KMS-11 (cell line): ENCODE data around the gene CHRM1.

Source experiments
- H2AFZ ChIP-seq: fragments of 200-600 bp; sonication (generic); 2 replicates; pipeline ENCODE4 v1.6.1; 2016; ENCODE audit warnings: antibody characterized with exemption, mixed run types, low read depth
- H3K27ac ChIP-seq: fragments of 200-600 bp; sonication (generic); 2 replicates; pipeline ENCODE4 v1.6.1; 2016; ENCODE audit warnings: mild to moderate bottlenecking, mixed run types
- H3K27me3 ChIP-seq: fragments of 200-600 bp; sonication (generic); 2 replicates; pipeline ENCODE4 v1.6.1; 2017; ENCODE audit warnings: mild to moderate bottlenecking, low read depth, mixed run types, moderate library complexity; ENCODE audit not compliant: insufficient read depth
- H3K36me3 ChIP-seq: fragments of 200-600 bp; sonication (generic); 2 replicates; pipeline ENCODE4 v1.6.1; 2017; ENCODE audit warnings: mild to moderate bottlenecking, mixed run types; ENCODE audit not compliant: insufficient read depth
- H3K4me1 ChIP-seq: fragments of 200-600 bp; sonication (generic); 2 replicates; pipeline ENCODE4 v1.6.1; 2016; ENCODE audit warnings: mild to moderate bottlenecking, low read depth, mixed run types; ENCODE audit not compliant: poor library complexity, severe bottlenecking
- H3K4me2 ChIP-seq: fragments of 200-600 bp; sonication (generic); 2 replicates; pipeline ENCODE4 v1.7.0; 2016; ENCODE audit warnings: mild to moderate bottlenecking, mixed run types
- H3K4me3 ChIP-seq: fragments of 200-600 bp; sonication (generic); IDR thresholded peaks from 2 replicates; pipeline ENCODE4 v1.6.1; 2017; ENCODE audit warnings: low read depth, low read length, mixed read lengths; ENCODE audit not compliant: insufficient read depth
- H3K79me2 ChIP-seq: fragments of 200-600 bp; sonication (generic); 2 replicates; pipeline ENCODE4 v1.6.1; 2016; ENCODE audit warnings: low read depth, mixed run types; ENCODE audit not compliant: insufficient read depth
- H3K9ac ChIP-seq: fragments of 200-600 bp; sonication (generic); 2 replicates; pipeline ENCODE4 v1.6.1; 2016; ENCODE audit warnings: mild to moderate bottlenecking, mixed run types
- H4K20me1 ChIP-seq: fragments of 200-600 bp; sonication (generic); 2 replicates; pipeline ENCODE4 v1.6.1; 2016; ENCODE audit warnings: mild to moderate bottlenecking, mixed run types; ENCODE audit not compliant: insufficient read depth
- TF ChIP-seq, protein P1 (sequence below): fragments of 200-600 bp; sonication (generic); conservative IDR thresholded peaks from 2 replicates; pipeline ENCODE4 v1.6.1; 2017; ENCODE audit warnings: low read depth, mild to moderate bottlenecking, antibody characterized with exemption, low read length, moderate library complexity, mixed read lengths

Gene CHRM1, protein sequence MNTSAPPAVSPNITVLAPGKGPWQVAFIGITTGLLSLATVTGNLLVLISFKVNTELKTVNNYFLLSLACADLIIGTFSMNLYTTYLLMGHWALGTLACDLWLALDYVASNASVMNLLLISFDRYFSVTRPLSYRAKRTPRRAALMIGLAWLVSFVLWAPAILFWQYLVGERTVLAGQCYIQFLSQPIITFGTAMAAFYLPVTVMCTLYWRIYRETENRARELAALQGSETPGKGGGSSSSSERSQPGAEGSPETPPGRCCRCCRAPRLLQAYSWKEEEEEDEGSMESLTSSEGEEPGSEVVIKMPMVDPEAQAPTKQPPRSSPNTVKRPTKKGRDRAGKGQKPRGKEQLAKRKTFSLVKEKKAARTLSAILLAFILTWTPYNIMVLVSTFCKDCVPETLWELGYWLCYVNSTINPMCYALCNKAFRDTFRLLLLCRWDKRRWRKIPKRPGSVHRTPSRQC

DNA sequence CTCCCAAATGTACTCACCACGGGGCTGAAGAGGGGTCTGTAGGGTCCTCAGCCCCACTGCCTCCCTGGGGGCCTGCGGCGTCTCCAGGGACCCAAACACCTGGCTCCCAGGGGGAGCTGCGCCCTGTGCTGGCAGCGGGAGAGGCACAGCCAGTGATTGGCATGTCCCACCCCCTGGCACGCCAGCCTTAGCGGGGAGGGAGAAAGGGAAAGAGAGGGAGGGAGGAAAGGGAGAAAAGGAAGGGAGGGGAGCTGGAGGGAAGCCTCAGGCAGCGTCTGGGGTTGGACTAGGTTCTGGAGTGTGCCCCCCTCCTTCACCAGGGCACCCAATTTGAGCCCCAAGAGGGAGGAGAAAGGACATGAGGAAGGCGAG lies at the start of gene CHRM1:
Gene CHRM1 (minus strand): TSS at position 163 of the 372 bp plus-strand sequence. CDS start 10,263 bp downstream, outside the sequence.
- TF ChIP-seq, protein P1, sequence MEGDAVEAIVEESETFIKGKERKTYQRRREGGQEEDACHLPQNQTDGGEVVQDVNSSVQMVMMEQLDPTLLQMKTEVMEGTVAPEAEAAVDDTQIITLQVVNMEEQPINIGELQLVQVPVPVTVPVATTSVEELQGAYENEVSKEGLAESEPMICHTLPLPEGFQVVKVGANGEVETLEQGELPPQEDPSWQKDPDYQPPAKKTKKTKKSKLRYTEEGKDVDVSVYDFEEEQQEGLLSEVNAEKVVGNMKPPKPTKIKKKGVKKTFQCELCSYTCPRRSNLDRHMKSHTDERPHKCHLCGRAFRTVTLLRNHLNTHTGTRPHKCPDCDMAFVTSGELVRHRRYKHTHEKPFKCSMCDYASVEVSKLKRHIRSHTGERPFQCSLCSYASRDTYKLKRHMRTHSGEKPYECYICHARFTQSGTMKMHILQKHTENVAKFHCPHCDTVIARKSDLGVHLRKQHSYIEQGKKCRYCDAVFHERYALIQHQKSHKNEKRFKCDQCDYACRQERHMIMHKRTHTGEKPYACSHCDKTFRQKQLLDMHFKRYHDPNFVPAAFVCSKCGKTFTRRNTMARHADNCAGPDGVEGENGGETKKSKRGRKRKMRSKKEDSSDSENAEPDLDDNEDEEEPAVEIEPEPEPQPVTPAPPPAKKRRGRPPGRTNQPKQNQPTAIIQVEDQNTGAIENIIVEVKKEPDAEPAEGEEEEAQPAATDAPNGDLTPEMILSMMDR = no peak
- H3K4me3 ChIP-seq = no peak within 1 kb of the TSS
- no peak within 1 kb of the TSS for H3K4me2 ChIP-seq
- H3K27ac ChIP-seq = no peak within 1 kb of the TSS
- H3K79me2 ChIP-seq = no peaks in the 10 kb centered on the region
- H3K9ac ChIP-seq = no peak within 1 kb of the TSS
- H3K27me3 ChIP-seq = no peaks in the 10 kb centered on the region; the same call in 1 of the 2 replicates
- H3K36me3 ChIP-seq = no peaks in the 10 kb centered on the region
- no peaks in the 10 kb centered on the region for H3K4me1 ChIP-seq
- H4K20me1 ChIP-seq = no peaks in the 10 kb centered on the region
- no peak within 1 kb of the TSS for H2AFZ ChIP-seq

DNA sequence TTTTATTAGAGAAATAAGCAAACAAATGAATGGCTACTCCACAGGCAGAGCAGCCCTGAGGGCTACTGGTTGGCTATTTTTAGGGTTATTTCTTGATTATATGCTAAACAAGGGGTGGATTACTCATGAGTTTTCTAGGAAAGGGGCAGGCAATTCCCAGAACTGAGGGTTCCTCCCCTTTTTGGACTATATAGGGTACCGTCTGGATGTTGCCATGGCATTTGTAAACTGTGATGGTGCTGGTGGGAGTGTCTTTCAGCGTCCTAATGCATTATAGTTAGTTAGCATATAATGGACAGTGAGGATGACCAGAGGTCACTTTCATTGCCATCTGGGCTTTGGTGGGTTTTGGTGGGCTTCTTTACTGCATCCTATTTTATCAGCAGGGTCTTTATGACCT lies 44.4 kb upstream of the CHRM1 start:
- no peaks in the 10 kb centered on the region for H3K79me2 ChIP-seq
- no peak overlapping the region for H3K27ac ChIP-seq
- H3K4me2 ChIP-seq = no peak overlapping the region
- H2AFZ ChIP-seq = no peak overlapping the region
- H3K36me3 ChIP-seq = no peaks in the 10 kb centered on the region
- H4K20me1 ChIP-seq = no peaks in the 10 kb centered on the region
- H3K9ac ChIP-seq = no peak overlapping the region
- H3K4me1 ChIP-seq = no peaks in the 10 kb centered on the region
- no peaks in the 10 kb centered on the region for H3K27me3 ChIP-seq
- no peak overlapping the region for H3K4me3 ChIP-seq
- TF ChIP-seq, protein P1 = no peak

DNA sequence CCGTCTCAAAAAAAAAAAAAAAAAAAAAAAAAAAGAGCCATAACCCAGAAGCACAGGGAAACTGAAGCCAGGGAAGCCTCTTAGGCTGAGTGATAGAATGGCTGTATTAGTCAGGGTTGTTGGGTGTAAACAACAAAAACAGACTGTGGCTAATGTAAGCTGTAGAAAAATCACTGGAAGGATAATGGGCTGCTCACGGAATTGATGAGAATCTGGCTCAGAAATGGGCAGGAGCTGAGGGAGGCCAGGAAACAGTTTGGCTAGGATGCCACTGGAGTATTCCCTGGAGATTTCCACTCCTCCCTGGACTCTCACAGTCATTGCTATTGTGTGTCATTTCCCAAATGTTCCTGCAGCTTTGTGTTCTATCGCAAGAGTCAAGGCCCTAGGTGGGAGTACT lies 41.2 kb upstream of the CHRM1 start:
- Histone ChIP-seq H4K20me1 (no peaks in the 10 kb centered on the region), H3K79me2 (no peaks in the 10 kb centered on the region), H3K4me3 (no peak overlapping the region), H3K36me3 (no peaks in the 10 kb centered on the region), H3K4me1 (no peaks in the 10 kb centered on the region), H3K27me3 (no peaks in the 10 kb centered on the region), H3K4me2 (no peak overlapping the region), H3K9ac (no peak overlapping the region), H2AFZ (no peak overlapping the region), H3K27ac (no peak overlapping the region)
- TF ChIP-seq, protein P1 = no peak

DNA sequence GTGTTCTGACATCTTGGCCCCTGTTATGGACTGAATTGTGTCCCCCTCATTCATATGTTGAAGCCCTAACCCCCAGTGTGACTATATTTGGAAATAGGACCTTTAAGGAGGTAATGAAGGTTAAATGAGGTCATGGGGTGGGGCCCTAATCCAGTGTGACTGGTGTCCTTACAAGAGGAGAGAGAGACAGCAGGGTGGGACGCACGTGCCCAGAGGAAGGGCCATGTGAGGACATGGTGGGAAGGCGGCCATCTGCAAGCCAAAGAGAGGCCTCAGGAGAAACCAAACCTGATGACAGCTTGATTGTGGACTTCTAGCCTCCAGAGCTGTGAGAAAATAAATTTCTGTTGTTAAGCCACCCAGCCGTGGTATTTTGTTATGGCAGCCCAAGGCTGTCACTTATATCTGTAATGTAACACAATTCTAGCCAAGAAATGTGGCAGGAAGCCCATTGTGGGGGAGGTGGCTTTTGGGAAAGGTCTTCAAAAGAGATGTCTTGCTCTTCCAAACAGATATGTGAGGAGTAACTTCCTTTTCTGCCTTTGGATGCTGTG lies 39.9 kb upstream of the CHRM1 start:
- Histone ChIP-seq H2AFZ (no peak overlapping the region), H3K36me3 (no peaks in the 10 kb centered on the region), H3K27me3 (no peaks in the 10 kb centered on the region), H3K27ac (no peak overlapping the region), H3K79me2 (no peaks in the 10 kb centered on the region), H3K4me3 (no peak overlapping the region), H3K9ac (no peak overlapping the region), H3K4me2 (no peak overlapping the region), H3K4me1 (no peaks in the 10 kb centered on the region), H4K20me1 (no peaks in the 10 kb centered on the region)
- TF ChIP-seq, protein P1 = no peak
